MM.1S (cell line): ENCODE results near the gene NTN4.

ENCODE experiments used
- CTCF ChIP-seq: fragments of 300-600 bp; sonication (generic); IDR thresholded peaks from 2 replicates; pipeline ENCODE4 v1.5.1; 2016; ENCODE audit warnings: antibody characterized with exemption, low read length, mixed read lengths
- EZH2 ChIP-seq: fragments of 300-600 bp; sonication (generic); optimal IDR thresholded peaks from 2 replicates; pipeline ENCODE3; 2017; ENCODE audit warnings: low read depth, mild to moderate bottlenecking, antibody characterized with exemption, low read length, mixed read lengths

- TF ChIP-seq CTCF, result no peak
- TF ChIP-seq EZH2, result no peak
Measured at GRCh38 chr12:95678684-95679083, 111.9 kb downstream of the NTN4 start.
